HG02623 (cell line): ENCODE measurements around the gene TMEM204.

ENCODE experiments used
- ATAC-seq: cut with Tn5 transposase; IDR thresholded peaks from one replicate; pipeline ENCODE4 v1.9.1; 2021; ENCODE audit warnings: moderate library complexity; ENCODE audit not compliant: unreplicated experiment

TMEM204 gene

GRCh38 chr16:1553946-1554825 lies 20.7 kb downstream of the TMEM204 start:
- ATAC-seq = no peak

- no peak for ATAC-seq
These were observed 21.5 kb downstream of the TMEM204 start for GRCh38 chr16:1554826-1555445.

- ATAC-seq = no peak
These were observed 22.8 kb downstream of the TMEM204 start for GRCh38 chr16:1556254-1556653.

GRCh38 chr16:1557074-1557473 lies 23.6 kb downstream of the TMEM204 start:
- no peak for ATAC-seq

- no peak for ATAC-seq
These were observed 24.1 kb downstream of the TMEM204 start for GRCh38 chr16:1557576-1557975.

GRCh38 chr16:1559446-1559975 lies 26.0 kb downstream of the TMEM204 start:
- no peak for ATAC-seq

GRCh38 chr16:1560153-1560552 lies 26.7 kb downstream of the TMEM204 start:
- no peak for ATAC-seq

- ATAC-seq = no peak
These were observed 27.4 kb downstream of the TMEM204 start for GRCh38 chr16:1560866-1561265.

GRCh38 chr16:1561266-1561665 lies 27.8 kb downstream of the TMEM204 start:
- no peak for ATAC-seq

- ATAC-seq = no peak
These were observed 28.4 kb downstream of the TMEM204 start for GRCh38 chr16:1561836-1562235.

GRCh38 chr16:1563786-1564185 lies 30.3 kb downstream of the TMEM204 start:
- ATAC-seq = no peak

- no peak for ATAC-seq
These were observed 30.9 kb downstream of the TMEM204 start for GRCh38 chr16:1564325-1564724.

GRCh38 chr16:1565083-1565805 lies 31.8 kb downstream of the TMEM204 start:
- ATAC-seq = no peak

GRCh38 chr16:1567988-1568387 lies 34.5 kb downstream of the TMEM204 start:
- no peak for ATAC-seq

- no peak for ATAC-seq
These were observed 37.7 kb downstream of the TMEM204 start for GRCh38 chr16:1571012-1571671.

GRCh38 chr16:1572673-1573072 lies 39.2 kb downstream of the TMEM204 start:
- ATAC-seq = no peak

GRCh38 chr16:1573301-1573700 lies 39.8 kb downstream of the TMEM204 start:
- ATAC-seq = no peak

GRCh38 chr16:1575578-1575977 lies 42.1 kb downstream of the TMEM204 start:
- no peak for ATAC-seq

GRCh38 chr16:1579214-1579613 lies 45.7 kb downstream of the TMEM204 start:
- ATAC-seq = no peak

GRCh38 chr16:1580256-1580655 lies 46.8 kb downstream of the TMEM204 start:
- ATAC-seq = no peak

GRCh38 chr16:1580956-1581355 lies 47.5 kb downstream of the TMEM204 start:
- no peak for ATAC-seq
